Ovary (tissue), 9 donors: ENCODE data around the gene TTC28. TPM values are rescaled to one million over a fixed set of nuclear protein-coding genes. Genes with fewer than 3 reads are reported as not detected.

Experiments used
- DNase-seq, 5 donors: peaks; one replicate each; pipeline ENCODE4 v3.0.0-alpha.2; 2019 to 2020
- H3K27ac ChIP-seq, 2 donors: fragments of 200-600 bp; one replicate each; pipeline versions ENCODE4 v1.5.1 to v1.8.0; 2019 to 2022
- H3K27me3 ChIP-seq: fragments of 200-600 bp; one replicate; pipeline ENCODE4 v1.8.0; 2022
- H3K36me3 ChIP-seq: fragments of 200-600 bp; sonication (generic); one replicate; pipeline ENCODE4 v1.5.1; 2019
- H3K4me1 ChIP-seq: one replicate; pipeline ENCODE4 v1.8.1; 2013; ENCODE audit warnings: mild to moderate bottlenecking, moderate library complexity; ENCODE audit not compliant: insufficient read depth
- H3K4me3 ChIP-seq: fragments of 200-600 bp; sonication (generic); one replicate; pipeline ENCODE4 v1.5.1; 2017
- H3K9me3 ChIP-seq, 2 donors: fragments of 200-600 bp in 1 of 2; sonication (generic) in 1 of 2; one replicate each; pipeline versions ENCODE4 v1.5.1 to v1.8.1; 2013 to 2019; ENCODE audit warnings: mild to moderate bottlenecking in 1 of 2, moderate library complexity in 1 of 2
- EP300 ChIP-seq: sonication (generic); formaldehyde crosslinking; IDR thresholded peaks from one replicate; pipeline ENCODE4 v1.6.1; 2017; ENCODE audit warnings: antibody characterized with exemption
- POLR2A ChIP-seq: fragments of 450-650 bp; IDR thresholded peaks from one replicate; pipeline ENCODE4 v1.6.1; 2017; ENCODE audit warnings: antibody characterized with exemption, mild to moderate bottlenecking, moderate library complexity
- WGBS, 3 donors: extraction: QIAGEN DNeasy Blood & Tissue Kit in 1 of 3; methylation state at CpG; one replicate each; pipeline versions ENCODE4 v1.1.5 to v1.1.7; 2013 to 2017; 5-methylcytosine and 5-hydroxymethylcytosine counted together
- intact Hi-C, 4 donors: fragments of 100-400 bp; cut with DNase I; formaldehyde crosslinking; loops; one replicate each; pipeline versions ENCODE4 v1.11.0 to v1.15.1; 2022 to 2023
- polyA plus RNA-seq, 2 donors: library from polyadenylated mRNA; stranded (reverse); fragments of 200-250 nt in 1 of 2; fragments of 350-450 nt in 1 of 2; fragmentation: Illumina TruSeq in 1 of 2; extraction: RNeasy Lipid Tissue Mini Kit (QIAGEN cat#74804) in 1 of 2; gene quantifications; one replicate each; pipeline ENCODE4 v1.2.3, GENCODE V29; 2013 to 2014
- total RNA-seq, 7 donors: library from RNA; depleted of rRNA in 2 of 7; stranded (reverse); fragments of >200 nt in 2 of 7; fragmentation: NEBNext Ultra II Directional in 3 of 7; extraction: Animal tissue kit (Norgen Biotek cat#: 25700) in 3 of 7; gene quantifications; one replicate each; pipeline versions ENCODE4 v1.1.0 to v1.2.4, GENCODE V29; 2016 to 2023
- TF ChIP-seq, protein P1 (sequence below), 3 donors: fragments of 450-650 bp in 2 of 3; fragments of 200-600 bp in 1 of 3; IDR thresholded peaks; one replicate each; pipeline versions ENCODE4 v1.5.1 to v1.8.0; 2016 to 2022; ENCODE audit warnings: antibody characterized with exemption in 3 of 3, mild to moderate bottlenecking in 1 of 3
- donor health status: DM: no; HTN: no; CAD: no; lungs with moderate emphysema.
- donor health status: DM: no; HTN: no; CAD: no.
- donor health status: Bipolar disorder and iron deficiency.
- donor health status: DM: yes; HTN: yes; CAD: no.
- donor health status: DM: no; HTN: no; CAD: no.
- donor health status: DM: yes; HTN: yes; CAD: no.

TTC28 gene
- total and polyA plus RNA-seq, 9 donors: 16.7 to 127 (median 72.9) TPM

DNA sequence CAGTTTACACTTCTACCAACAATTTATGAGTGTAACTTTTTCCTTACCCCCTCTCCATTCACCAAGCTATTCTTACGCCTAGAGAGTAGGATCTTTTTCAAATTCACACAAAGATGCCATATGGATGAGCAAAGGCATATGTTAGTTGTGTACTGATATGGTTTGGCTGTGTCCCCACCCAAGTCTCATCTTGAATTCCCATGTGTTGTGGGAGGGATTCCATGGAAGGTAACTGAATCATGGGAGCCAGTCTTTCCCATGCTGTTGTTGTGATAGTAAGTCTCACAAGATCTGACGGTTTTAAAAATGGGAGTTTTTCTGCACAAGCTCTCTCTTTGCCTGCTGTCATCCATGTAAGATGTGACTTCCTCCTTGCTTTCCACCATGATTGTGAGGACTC lies 40.3 kb downstream of the TTC28 start:
- H3K27ac ChIP-seq: no peak overlapping the region
- H3K4me3 ChIP-seq: no peak overlapping the region
- H3K27me3 ChIP-seq: no peaks in the 10 kb centered on the region
- DNase-seq: no peak
- H3K9me3 ChIP-seq: no peaks in the 10 kb centered on the region
- H3K4me1 ChIP-seq: peaks cover under 1% of the 10 kb centered on the region
- intact Hi-C loops: no loop called here
- TF ChIP-seq, protein P1, sequence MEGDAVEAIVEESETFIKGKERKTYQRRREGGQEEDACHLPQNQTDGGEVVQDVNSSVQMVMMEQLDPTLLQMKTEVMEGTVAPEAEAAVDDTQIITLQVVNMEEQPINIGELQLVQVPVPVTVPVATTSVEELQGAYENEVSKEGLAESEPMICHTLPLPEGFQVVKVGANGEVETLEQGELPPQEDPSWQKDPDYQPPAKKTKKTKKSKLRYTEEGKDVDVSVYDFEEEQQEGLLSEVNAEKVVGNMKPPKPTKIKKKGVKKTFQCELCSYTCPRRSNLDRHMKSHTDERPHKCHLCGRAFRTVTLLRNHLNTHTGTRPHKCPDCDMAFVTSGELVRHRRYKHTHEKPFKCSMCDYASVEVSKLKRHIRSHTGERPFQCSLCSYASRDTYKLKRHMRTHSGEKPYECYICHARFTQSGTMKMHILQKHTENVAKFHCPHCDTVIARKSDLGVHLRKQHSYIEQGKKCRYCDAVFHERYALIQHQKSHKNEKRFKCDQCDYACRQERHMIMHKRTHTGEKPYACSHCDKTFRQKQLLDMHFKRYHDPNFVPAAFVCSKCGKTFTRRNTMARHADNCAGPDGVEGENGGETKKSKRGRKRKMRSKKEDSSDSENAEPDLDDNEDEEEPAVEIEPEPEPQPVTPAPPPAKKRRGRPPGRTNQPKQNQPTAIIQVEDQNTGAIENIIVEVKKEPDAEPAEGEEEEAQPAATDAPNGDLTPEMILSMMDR (IDR thresholded peaks at IDR 0.05): no peak
- TF ChIP-seq POLR2A (no peak), EP300 (no peak)
- WGBS, 3 donors: 94 to 100% (median 99%) methylated on average over 2 of the region's 2 CpGs
- no peaks in the 10 kb centered on the region for H3K36me3 ChIP-seq

DNA sequence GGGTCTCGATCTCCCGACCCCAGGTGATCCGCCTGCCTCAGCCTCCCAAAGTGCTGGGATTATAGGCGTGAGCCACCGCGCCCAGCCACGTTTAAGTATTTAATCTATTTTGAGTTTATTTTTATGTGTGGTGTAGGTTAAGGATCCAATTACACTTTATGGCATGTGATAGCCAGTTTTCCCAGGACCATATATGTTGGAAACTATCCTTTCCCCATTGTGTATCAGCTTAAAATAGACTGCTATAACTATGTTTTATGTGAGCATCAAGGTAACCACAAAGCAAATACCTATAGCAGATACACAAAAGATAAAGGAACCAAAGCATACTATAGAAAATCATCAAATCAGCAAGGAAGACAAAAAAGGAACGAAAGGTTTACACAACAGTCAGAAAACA lies 42.4 kb downstream of the TTC28 start:
- H3K4me1 ChIP-seq: no peaks in the 10 kb centered on the region
- no peak for DNase-seq
- no peak for TF ChIP-seq EP300
- TF ChIP-seq, protein P1 (IDR thresholded peaks at IDR 0.05): no peak
- TF ChIP-seq POLR2A: no peak

DNA sequence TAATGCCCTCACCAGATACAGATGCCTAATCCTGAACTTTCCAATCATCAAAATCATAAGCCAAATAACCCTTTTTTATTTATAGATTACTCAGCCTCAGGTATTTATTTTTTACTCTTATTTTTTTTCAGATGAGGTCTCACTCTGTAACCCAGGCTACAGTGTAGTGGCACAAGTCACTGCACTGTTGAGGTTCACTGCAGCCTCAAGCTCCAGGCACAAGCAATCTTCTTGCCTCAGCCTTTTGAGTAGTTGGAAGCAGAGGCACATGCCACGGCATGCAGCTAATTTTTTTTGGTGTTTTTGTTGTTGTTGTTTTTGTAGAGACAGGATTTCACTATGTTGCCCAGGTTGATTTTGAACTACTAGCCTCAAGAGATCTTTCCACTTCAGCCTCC lies 49.5 kb downstream of the TTC28 start:
- intact Hi-C loops: no loop called here
- WGBS, 3 donors: 78 to 87% (median 81%) methylated on average over 1 of the region's 1 CpG
- Histone ChIP-seq H3K4me1 (no peaks in the 10 kb centered on the region), H3K4me3 (no peak overlapping the region), H3K36me3 (no peaks in the 10 kb centered on the region), H3K9me3 (no peaks in the 10 kb centered on the region), H3K27ac (no peak overlapping the region), H3K27me3 (no peaks in the 10 kb centered on the region)
- DNase-seq: no peak
- TF ChIP-seq, protein P1 (IDR thresholded peaks at IDR 0.05): no peak
- no peak for TF ChIP-seq POLR2A
- TF ChIP-seq EP300: no peak

More for the DNA sequence above, 42.4 kb downstream of the TTC28 start:
- intact Hi-C loops: no loop called here
- H3K4me3 ChIP-seq: no peak overlapping the region
- no peak overlapping the region for H3K27ac ChIP-seq
- no peaks in the 10 kb centered on the region for H3K27me3 ChIP-seq
- H3K9me3 ChIP-seq: no peaks in the 10 kb centered on the region
- 93 to 95% (median 94%) methylated on average over 8 of the region's 8 CpGs for WGBS, 3 donors
- H3K36me3 ChIP-seq: no peaks in the 10 kb centered on the region

DNA sequence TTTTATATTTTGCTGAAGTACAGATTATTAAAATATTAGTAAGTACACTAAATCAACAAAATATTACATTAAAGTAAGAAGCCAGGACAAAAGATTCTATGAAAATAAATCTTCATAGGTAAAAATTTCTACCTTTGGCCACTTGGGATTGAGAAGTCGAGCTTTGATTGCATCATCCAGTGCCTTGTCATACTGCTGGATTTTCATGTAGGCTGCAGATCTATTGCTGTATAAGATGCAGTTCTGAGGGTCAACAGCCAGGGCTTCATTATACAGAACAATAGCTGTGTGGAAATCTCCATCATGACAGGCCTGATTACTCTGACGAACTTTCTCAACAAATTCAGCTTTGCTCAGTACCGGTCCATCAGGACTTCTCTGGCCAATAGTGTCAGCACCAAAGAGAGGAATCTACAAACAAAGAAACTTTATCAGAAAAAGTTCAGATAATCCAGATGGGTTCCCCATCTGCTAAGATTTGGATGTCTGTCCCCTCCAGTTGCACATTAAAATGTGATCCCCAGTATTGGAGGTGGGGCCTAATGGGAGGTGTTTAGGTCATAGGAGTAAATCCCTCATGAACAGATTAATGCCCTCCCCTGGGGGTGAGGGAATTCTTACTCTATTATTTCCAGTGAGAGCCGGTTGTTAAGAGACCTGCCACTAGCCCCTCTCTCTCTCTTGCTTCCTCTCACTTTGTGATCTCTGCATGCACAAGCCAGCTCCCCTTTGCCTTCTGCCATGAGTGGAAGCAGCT lies 50.0 kb downstream of the TTC28 start:
- WGBS, 3 donors: 84 to 93% (median 87%) methylated on average over 4 of the region's 4 CpGs
- no peak for DNase-seq
- H3K36me3 ChIP-seq: no peaks in the 10 kb centered on the region
- H3K4me1 ChIP-seq: no peaks in the 10 kb centered on the region
- intact Hi-C loops: no loop called here
- H3K9me3 ChIP-seq: no peaks in the 10 kb centered on the region
- H3K27ac ChIP-seq: no peak overlapping the region
- TF ChIP-seq POLR2A: no peak
- TF ChIP-seq, protein P1 (IDR thresholded peaks at IDR 0.05): no peak
- TF ChIP-seq EP300: no peak
- H3K4me3 ChIP-seq: no peak overlapping the region
- H3K27me3 ChIP-seq: no peaks in the 10 kb centered on the region
